ENCODE results near the gene RPL27A. TPM values are rescaled to one million over a fixed set of nuclear protein-coding genes. Genes with fewer than 3 reads are reported as not detected.
A peak's percentile ranks its signal among the peaks of the same experiment; 100 is the strongest.

The RPL27A gene
- total RNA-seq, 1 donor from 2014 or later, result 748 TPM

GRCh38 chr11:8717876-8718753, 35.5 kb downstream of the RPL27A start:
- Mint-ChIP-seq H3K4me1 (ENCODE audit: low read depth) (peaks cover 31% of the 10 kb centered on the region), H3K9me3 (ENCODE audit: low read depth) (no peaks in the 10 kb centered on the region), H3K27ac (peak overlapping the region; percentile 81), H3K27me3 (no peaks in the 10 kb centered on the region), H3K36me3 (ENCODE audit: insufficient read depth) (peaks cover 20% of the 10 kb centered on the region), H3K4me3 (ENCODE audit: low read depth) (no peak overlapping the region)
- no peak for TF ChIP-seq CTCF (IDR thresholded peaks at IDR 0.05; ENCODE audit: unreplicated experiment)
- no peak for DNase-seq (ENCODE audit: low spot score, unreplicated experiment)

GRCh38 chr11:8719211-8719649, 36.6 kb downstream of the RPL27A start:
- no peak overlapping the region for H3K4me3 Mint-ChIP-seq (ENCODE audit: low read depth)
- no peak overlapping the region for H3K27ac Mint-ChIP-seq

GRCh38 chr11:8719721-8720120, 37.1 kb downstream of the RPL27A start:
- H3K36me3 Mint-ChIP-seq (ENCODE audit: insufficient read depth), result peaks cover 18% of the 10 kb centered on the region
- no peak overlapping the region for H3K4me3 Mint-ChIP-seq (ENCODE audit: low read depth)
- TF ChIP-seq CTCF (IDR thresholded peaks at IDR 0.05; ENCODE audit: unreplicated experiment), result no peak
- H3K9me3 Mint-ChIP-seq (ENCODE audit: low read depth), result no peaks in the 10 kb centered on the region
- peaks cover 37% of the 10 kb centered on the region for H3K4me1 Mint-ChIP-seq (ENCODE audit: low read depth)
- H3K27me3 Mint-ChIP-seq, result no peaks in the 10 kb centered on the region
- H3K27ac Mint-ChIP-seq, result no peak overlapping the region
- no peak for DNase-seq (ENCODE audit: low spot score, unreplicated experiment)

More at GRCh38 chr11:8719211-8719649, 36.6 kb downstream of the RPL27A start:
- Mint-ChIP-seq H3K27me3 (no peaks in the 10 kb centered on the region), H3K9me3 (ENCODE audit: low read depth) (no peaks in the 10 kb centered on the region), H3K36me3 (ENCODE audit: insufficient read depth) (peaks cover 17% of the 10 kb centered on the region), H3K4me1 (ENCODE audit: low read depth) (peaks cover 32% of the 10 kb centered on the region)
- no peak for TF ChIP-seq CTCF (IDR thresholded peaks at IDR 0.05; ENCODE audit: unreplicated experiment)
- DNase-seq (ENCODE audit: low spot score, unreplicated experiment), result no peak

GRCh38 chr11:8720352-8720751, 37.8 kb downstream of the RPL27A start:
- TF ChIP-seq CTCF (IDR thresholded peaks at IDR 0.05; ENCODE audit: unreplicated experiment), result no peak
- peaks cover 15% of the 10 kb centered on the region for H3K36me3 Mint-ChIP-seq (ENCODE audit: insufficient read depth)
- no peak for DNase-seq (ENCODE audit: low spot score, unreplicated experiment)
- no peak overlapping the region for H3K4me3 Mint-ChIP-seq (ENCODE audit: low read depth)
- peak overlapping the region; percentile 93 for H3K27ac Mint-ChIP-seq
- no peaks in the 10 kb centered on the region for H3K27me3 Mint-ChIP-seq
- H3K4me1 Mint-ChIP-seq (ENCODE audit: low read depth), result peaks cover 40% of the 10 kb centered on the region
- H3K9me3 Mint-ChIP-seq (ENCODE audit: low read depth), result no peaks in the 10 kb centered on the region

GRCh38 chr11:8720868-8721608, 38.4 kb downstream of the RPL27A start:
- peaks cover 40% of the 10 kb centered on the region for H3K4me1 Mint-ChIP-seq (ENCODE audit: low read depth)
- peak overlapping the region; percentile 93 for H3K27ac Mint-ChIP-seq
- peak overlapping the region; percentile 29 for H3K4me3 Mint-ChIP-seq (ENCODE audit: low read depth)
- TF ChIP-seq CTCF (IDR thresholded peaks at IDR 0.05; ENCODE audit: unreplicated experiment), result no peak
- H3K9me3 Mint-ChIP-seq (ENCODE audit: low read depth), result no peaks in the 10 kb centered on the region
- H3K27me3 Mint-ChIP-seq, result no peaks in the 10 kb centered on the region
- peaks cover 17% of the 10 kb centered on the region for H3K36me3 Mint-ChIP-seq (ENCODE audit: insufficient read depth)
- peak; percentile 17 for DNase-seq (ENCODE audit: low spot score, unreplicated experiment)
